NB4 (cell line): ENCODE measurements around the gene NPR2.

ENCODE experiments used
- CTCF ChIP-seq: IDR thresholded peaks from one replicate; pipeline ENCODE4 v1.5.1; 2012; ENCODE audit warnings: low read depth, low read length
- MAX ChIP-seq: IDR thresholded peaks from 2 replicates; pipeline ENCODE4 v1.6.1; 2011; ENCODE audit warnings: low read depth, low read length
- MYC ChIP-seq: IDR thresholded peaks from 2 replicates; pipeline ENCODE4 v1.6.1; 2011; ENCODE audit warnings: low read depth, low read length
- POLR2A ChIP-seq: IDR thresholded peaks from 2 replicates; pipeline ENCODE4 v1.6.1; 2011; ENCODE audit warnings: mild to moderate bottlenecking; ENCODE audit not compliant: insufficient read length; ENCODE audit errors: extremely low read depth

DNA sequence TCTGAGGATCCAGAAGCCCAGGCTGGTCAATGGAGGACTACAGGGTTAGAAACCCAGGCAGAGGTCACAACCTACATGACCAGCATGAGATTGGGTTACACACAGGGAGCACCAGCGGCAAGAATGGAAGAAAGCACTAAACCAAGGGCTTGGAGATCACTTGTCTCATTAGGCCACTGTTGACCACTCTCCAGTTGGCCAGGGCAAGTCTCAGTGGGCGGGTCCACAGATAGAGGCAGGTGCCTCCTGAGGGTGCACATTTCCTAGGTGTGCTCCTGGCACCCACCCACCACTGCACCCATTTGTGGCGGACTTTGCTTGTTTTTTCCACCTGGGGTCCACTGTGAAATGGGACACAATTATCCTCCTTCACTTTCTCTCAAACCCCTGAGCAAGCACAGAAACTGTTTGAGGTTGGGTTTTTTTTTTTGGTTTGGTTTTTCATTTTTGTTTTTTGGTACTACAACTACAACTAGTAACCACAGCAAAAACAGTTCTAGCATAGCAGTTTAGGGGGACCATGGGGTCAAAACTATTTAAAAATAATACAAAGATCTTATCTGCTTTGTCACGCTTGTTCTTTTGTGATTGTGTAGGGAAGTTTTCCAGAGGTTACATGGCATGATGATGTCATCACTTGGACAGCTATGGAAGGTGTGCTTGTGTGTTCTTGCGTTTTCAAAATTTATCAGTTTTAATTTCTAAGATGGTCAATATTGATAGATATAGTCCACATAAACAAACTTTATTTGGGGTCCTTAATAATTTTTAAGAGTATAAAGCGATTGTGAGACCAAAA is 6.1 kb downstream of the NPR2 start:
- TF ChIP-seq CTCF (no peak), MYC (no peak), POLR2A (no peak), MAX (no peak)
